GM18861 (cell line): ENCODE measurements around the gene CD24.
"Not testable (repeated sequence)": the region's sequence is repeated elsewhere in the genome, so short reads cannot be mapped to it uniquely, and the experiment has no call there.

Experiments used
- ATAC-seq: cut with Tn5 transposase; IDR thresholded peaks from one replicate; pipeline ENCODE4 v1.9.1; 2021; ENCODE audit not compliant: unreplicated experiment

CD24 gene

DNA sequence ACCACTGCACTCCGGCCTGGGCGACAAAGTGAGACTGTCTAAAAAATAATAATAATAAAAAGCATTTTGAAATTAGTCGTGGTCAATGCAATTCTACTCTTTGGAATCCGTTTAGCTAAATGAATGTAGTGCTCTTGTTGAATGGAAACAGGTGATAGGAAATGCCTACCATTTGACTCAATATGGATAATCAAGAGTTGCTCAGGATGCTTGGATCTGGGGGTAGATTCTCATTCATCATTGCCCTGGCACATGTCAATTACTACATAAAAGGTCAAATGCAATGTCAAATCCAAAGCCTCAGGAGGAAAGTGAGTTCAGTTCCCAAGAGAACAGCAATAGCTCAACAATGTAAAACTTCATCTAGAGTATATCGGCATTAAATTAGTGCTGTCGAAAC lies 3.8 kb downstream of the CD24 start:
- not testable (repeated sequence) for ATAC-seq

DNA sequence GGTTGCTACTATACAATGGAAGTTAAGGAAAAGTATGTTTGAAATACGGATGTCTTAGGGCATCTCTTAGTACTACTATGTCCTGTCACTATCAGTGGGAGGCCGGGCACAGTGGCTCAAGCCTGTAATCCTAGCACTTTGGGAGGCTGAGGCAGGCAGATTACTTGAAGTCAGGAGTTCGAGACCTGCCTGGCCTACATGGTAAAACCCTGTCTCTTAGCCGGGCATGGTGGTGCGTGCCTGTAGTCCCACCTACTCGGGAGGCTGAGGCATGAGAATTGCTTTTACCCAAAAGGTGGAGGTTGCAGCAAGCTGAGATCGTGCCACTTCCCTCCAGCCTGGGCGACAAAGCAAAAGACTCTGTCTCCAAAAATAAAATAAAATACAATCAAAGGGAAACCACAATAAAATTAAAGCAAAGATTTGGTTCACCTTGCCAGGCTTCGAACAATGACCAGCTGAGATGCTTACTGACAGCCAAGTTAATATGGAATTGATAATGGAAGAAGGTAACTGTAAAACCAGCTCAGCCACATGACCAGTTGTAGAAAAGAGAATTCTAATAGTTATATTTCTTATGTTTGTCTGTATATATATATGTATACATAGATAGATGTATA lies 6.5 kb downstream of the CD24 start:
- no peak for ATAC-seq

DNA sequence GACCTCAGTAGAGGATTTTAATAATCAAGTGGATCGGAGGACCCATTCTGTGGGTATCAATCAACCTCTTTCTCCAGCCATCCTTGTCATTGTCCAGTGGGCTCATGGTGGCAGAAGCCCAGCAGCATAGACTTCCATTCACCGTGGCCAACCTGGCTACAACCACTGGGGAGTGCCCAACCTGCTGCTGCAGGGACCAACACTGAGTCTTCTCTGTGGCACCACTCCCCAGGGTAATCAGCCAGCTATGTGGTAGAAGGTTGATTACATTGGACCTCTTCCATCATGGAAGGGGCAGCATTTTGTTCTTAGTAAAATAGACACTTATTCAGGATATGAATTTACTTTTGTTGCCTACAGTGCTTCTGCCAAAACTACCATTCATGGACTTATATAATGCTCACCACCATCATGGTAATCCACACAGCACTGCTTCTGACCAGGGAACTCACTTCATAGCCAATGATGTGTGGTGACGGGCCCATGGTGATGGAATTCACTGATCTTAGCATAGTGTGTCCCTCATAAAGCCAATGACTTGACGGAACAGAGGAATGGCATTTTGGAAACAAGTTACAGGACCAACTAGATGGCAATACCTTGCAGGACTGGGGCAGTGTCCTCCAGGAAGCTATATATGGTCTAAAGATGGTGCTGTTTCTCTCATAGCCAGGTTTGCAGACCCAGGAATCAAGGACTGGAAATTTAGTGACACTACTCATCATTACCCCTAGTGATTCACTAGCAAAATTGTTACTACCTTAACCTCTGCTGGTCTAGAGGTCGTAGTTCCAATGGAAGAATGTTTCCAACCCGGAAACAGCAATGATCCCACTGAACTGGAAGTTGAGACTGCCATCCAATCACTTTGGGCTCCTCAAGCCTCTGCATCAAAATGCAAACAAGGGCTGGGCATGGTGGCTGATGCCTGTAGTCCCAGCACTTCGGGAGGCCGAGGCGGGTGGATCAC lies 7.6 kb downstream of the CD24 start:
- no peak for ATAC-seq

DNA sequence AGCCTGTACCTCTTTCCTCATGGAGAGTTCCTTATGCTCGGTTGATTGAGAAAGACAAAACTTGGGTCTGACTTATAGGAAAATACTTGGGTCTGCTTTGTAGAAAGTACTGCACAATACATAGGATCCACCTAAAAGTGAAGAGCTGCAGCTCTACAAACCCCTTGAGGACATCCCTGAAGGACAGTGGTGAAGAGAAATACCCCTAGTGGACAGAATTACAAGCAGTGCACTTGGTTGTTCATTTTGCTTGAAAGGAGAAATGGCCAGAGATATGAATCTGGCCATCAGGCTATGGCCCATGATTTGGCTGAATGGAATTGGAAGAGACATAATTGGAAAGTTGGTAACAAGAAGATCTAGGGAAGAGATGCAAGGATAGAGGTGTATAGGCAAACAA lies 8.3 kb downstream of the CD24 start:
- ATAC-seq, result no peak

DNA sequence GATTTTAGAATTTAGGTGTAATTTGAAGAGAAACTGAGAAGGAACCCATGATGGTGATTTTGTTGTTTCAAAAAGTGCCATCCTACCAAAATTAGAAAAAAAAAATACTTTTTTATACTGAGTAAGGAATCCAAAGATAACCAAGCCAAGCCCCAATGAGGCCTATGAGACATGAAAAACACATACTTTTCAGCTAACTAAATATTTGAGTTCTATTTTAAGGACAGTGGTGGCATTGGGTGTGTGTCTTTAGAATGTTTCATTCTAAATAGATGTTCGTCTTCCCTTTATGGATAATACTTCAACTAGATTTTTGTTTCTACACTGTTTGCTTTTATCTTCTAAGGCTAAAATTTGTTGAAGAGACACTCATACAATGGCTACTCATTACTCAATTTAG lies 9.6 kb downstream of the CD24 start:
- no peak for ATAC-seq

DNA sequence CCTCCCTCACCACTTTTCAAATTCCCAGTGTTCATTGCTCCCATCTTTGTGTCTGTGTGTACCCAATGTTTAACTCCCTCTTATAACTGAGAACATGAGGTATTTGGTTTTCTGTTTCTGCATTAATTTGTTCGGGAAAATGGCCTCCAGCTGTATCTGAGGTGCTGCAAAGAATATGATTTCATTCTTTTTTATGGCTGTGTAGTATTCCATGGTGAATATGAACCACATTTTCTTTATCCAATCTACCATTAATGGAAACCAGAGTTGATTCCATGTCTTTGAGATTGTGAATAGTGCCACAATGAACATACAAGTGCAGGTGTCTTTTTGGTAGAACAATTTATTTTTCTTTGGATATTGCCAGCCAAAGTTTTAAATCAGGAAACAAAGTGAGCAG lies 10.4 kb downstream of the CD24 start:
- no peak for ATAC-seq

DNA sequence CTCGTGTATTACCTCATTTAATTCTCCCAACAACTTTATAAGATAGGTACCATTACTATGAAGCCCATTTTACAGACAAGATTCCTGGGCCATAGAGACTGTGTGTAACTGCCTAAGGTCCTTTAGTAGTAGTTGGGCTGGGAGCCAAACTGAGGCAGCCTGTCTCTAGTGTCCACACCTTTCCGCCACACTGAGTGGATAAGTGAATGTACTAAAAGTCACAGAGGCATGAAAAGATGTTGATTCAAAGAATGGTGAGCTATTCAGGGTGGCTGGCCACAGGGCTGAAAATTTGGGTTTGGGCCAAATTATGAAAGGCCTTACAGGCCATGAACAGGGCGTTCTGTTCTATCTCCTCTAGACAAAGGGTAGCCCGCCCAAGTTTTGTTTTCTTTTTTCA lies 11.0 kb downstream of the CD24 start:
- ATAC-seq, result no peak

DNA sequence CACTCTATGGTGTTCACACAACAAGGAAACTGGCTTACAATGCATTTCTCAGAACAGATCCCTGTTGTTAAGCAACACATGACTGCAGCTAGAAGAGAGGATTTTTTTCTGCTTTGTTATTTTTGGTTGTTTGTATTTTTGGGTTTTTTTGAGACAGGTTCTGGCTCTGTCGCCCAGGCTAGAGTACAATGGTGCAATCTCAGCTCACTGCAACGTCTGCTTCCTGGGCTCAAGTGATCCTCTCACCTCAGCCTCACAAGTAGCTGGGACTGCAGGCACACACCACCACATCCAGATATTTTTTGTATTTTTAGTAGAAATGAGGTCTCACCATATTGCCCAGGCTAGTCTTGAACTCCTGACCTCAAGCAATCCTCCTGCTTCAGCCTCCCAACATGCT lies 12.7 kb downstream of the CD24 start:
- no peak for ATAC-seq

DNA sequence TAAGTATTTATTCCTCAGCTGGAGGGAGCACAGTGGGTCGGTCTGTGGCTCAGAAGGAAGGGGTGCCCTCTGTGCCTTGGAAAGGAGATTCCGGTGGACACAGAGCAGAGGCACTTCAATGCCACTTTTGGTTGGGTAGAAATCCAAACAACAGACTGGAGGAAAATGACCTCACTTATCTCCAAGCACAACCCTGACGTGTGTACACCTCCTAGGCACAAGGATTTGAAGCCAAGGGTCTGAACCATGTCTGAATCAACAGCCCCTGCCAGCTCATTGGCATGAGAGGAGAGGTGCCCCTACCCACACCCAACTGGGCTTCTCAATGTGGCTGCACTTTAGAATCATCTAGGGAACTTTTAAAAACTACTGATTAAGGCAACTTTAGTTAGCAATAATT lies 13.4 kb downstream of the CD24 start:
- ATAC-seq, result no peak

DNA sequence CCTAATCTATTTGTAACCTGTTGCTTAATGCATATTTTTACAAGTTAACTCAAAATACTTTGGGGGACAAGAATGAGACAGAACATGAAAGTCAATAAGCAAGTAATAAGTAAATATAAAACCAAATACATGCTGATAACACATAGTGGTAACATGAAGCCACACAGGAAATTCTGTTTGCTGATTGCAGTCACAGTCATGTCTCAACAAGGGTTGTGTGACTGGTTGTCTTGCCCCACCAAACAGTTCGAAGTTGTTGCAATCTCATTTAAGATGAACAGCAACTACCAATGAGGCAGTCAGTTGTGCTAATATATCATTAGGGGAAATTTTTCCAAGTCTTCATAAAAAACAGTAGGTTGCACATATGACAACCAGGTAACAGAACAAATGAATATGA lies 14.5 kb downstream of the CD24 start:
- no peak for ATAC-seq

DNA sequence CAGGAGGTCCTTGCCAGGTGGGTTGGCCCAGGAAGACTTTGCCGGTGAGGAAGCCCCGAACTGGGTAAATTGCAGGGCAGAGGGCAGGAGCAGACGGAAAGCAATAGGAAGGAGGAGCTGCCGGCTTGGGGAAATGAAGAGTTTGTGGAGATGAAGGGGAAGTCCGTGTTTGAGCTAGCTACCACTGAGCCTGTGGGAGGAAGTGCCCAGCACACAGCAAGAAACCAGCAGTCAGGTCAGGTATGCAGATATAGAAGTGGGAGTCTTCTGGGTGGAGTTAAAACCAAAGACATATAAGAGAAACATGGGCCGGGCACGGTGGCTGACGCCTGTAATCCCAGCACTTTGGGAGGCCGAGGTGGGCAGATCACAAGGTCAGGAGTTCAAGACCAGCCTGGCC lies 34.7 kb downstream of the CD24 start:
- no peak for ATAC-seq

DNA sequence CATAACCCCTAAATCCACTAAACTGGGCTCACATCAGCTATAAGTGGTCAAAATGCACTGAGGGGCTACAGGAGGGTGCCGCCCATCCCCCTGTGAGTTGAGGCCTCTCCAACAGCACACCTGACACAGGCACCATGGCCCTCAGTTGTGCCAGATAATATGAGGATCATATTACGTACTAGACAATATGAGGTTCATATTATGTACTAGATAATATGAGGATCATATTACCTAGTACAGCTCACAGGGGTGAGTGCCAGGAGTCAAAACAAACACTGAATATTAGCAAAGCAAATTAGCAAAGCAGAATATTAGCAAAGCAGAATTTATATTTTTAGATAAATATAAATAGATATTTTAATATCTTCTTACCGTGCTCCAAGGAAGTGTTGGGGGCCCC lies 35.3 kb downstream of the CD24 start:
- no peak for ATAC-seq

DNA sequence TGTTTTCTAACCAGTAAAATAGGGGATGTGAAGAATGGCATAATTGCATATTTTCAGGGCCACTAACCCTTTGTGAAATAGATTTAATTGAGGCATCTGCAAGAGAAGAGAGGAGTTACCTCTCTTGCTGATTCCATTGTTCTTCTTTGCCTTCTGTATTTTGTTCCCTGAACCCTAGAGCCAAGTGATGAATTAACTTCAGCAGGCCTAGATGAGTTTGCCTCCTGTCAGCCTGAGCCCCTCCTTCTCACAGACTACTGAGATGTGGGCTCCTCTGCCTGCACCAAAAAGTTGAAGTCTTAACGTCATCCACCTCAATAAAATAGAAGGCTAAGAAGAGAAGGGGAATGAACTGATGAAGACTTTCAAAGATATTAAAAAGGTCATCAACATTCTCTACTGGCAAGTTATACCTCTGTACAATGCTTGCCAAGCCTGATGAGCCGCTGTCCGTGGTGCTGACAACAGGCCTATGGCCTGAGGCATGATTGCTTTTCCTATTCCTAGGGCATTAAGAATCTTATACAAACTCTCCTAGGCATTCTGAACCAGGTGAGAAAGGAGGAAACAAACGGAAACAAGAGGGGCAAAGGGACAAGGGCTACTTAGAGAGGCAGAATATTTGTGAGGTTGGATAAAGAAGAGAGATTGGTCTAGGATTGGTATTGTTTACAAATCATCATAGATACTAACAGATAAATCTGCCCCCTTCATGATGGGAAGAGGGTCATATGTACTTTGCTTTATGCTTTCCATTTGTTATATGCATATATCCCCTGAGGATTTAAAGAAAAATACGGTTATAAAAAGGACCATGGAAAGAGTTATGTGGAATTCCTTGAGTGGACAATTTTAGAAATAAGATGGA lies 46.8 kb downstream of the CD24 start:
- ATAC-seq, result no peak

DNA sequence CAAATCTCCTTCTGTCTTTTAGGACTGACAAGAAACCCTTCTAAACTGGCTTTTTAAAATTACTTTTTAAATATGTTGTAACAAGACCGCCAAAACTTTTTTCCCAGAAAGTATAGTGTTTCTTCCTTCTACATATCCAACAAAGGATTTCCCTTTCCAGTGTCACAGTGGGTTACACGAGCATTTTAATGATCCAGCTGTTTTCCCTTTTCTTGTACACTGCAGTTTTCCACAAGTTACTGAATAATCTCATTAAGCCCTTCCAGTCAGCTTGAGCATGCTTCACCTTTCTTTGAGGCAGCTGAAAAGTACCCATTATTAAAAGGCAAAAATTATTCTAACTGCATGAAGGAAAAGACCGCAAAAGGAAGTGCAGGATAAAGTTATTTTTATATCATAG lies 48.6 kb downstream of the CD24 start:
- ATAC-seq, result no peak

DNA sequence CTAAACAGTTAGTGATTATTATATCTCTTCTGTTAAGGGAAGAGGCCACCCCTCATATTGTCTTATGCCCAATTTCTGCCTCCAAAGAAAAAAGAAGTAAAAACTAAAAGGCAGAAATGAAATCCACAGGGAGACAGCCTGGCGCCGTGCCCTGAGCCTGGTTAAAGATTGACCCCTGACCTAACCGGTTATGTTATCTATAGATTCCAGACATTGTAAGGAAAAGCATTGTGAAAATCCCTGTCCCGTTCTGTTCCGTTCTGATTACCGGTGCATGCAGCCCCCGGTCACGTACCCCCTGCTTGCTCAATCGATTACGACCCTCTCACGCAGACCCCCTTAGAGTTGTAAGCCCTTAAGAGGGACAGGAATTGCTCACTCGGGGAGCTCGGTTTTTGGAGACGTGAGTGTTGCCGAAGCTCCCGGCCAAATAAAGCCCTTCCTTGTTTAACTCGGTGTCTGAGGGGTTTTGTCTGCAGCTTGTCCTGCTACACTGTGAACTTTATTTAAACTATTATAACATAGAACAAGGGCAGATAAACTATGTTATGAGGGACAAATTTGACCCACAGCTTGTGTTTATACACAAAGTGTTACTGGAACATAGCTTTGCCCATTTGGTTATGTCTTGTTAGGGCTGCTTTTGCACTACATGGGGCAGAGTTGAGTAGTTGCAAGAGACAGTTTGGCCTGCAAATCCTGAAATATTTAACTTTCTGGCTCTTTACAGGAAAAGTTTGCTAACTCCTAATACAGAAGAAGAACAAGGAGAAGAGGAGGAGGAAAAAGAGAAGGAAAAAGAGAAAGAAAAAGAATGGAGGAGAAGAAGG lies 49.6 kb downstream of the CD24 start:
- no peak for ATAC-seq

DNA sequence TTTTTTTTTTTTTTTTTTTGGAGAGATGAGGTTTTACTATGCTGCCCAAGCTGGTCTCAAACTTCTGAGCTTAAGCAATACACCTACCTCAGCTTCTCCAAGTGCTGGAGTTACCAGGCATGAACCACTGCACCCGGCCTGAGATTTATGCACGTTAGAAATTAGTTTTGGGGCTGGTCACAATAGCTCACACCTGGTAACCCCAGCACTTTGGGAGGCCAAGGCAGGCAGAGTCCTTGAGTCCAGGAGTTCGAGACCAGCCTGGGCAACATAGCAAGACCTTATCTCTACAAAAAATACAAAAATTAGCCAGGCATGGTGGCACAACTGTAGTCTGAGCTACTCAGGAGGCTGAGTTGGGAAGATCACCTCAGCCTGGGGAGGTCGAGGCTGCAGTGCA lies 51.9 kb downstream of the CD24 start:
- no peak for ATAC-seq
